Esophagus squamous epithelium (tissue), 4 donors: ENCODE measurements around the gene ACTL7A.

ENCODE experiments used
- CTCF ChIP-seq, 6 experiments: fragments of 450-650 bp in 4 of 6; fragments of 200-600 bp in 2 of 6; sonication (generic) in 2 of 6; IDR thresholded peaks; one replicate each; pipeline ENCODE4 v1.5.1; 2016 to 2019; ENCODE audit warnings: antibody characterized with exemption in 6 of 6, mild to moderate bottlenecking in 4 of 6, moderate library complexity in 4 of 6
- POLR2A ChIP-seq, 4 donors: fragments of 450-650 bp; IDR thresholded peaks; one replicate each; pipeline ENCODE4 v1.6.1; 2017; ENCODE audit warnings: antibody characterized with exemption in 4 of 4, mild to moderate bottlenecking in 4 of 4, moderate library complexity in 3 of 4

GRCh38 chr9:108904161-108904560 is 42.1 kb downstream of the ACTL7A start:
- TF ChIP-seq CTCF (IDR thresholded peaks at IDR 0.05) (no peak), POLR2A (IDR thresholded peaks at IDR 0.05) (no peak)
